ENCODE data around the gene PLEKHA3.

The PLEKHA3 gene

GRCh38 chr2:178526256-178526655 lies 46.0 kb downstream of the PLEKHA3 start:
- no peak for FAIRE-seq

GRCh38 chr2:178527592-178527991 lies 47.3 kb downstream of the PLEKHA3 start:
- no peak for FAIRE-seq

GRCh38 chr2:178528647-178529046 lies 48.4 kb downstream of the PLEKHA3 start:
- FAIRE-seq: no peak

- FAIRE-seq: no peak
These were observed 48.9 kb downstream of the PLEKHA3 start for GRCh38 chr2:178529194-178529593.

GRCh38 chr2:178530131-178530530 lies 49.9 kb downstream of the PLEKHA3 start:
- FAIRE-seq: no peak

GRCh38 chr2:178530625-178531142 lies 50.4 kb downstream of the PLEKHA3 start:
- no peak for FAIRE-seq

GRCh38 chr2:178531168-178531567 lies 50.9 kb downstream of the PLEKHA3 start:
- FAIRE-seq: no peak

- no peak for FAIRE-seq
These were observed 55.8 kb downstream of the PLEKHA3 start for GRCh38 chr2:178536037-178536436.

- FAIRE-seq: no peak
These were observed 61.9 kb downstream of the PLEKHA3 start for GRCh38 chr2:178542161-178542560.

GRCh38 chr2:178542569-178542968 lies 62.3 kb downstream of the PLEKHA3 start:
- FAIRE-seq: no peak

- no peak for FAIRE-seq
These were observed 70.1 kb downstream of the PLEKHA3 start for GRCh38 chr2:178550352-178550751.

GRCh38 chr2:178553047-178553446 lies 72.8 kb downstream of the PLEKHA3 start:
- FAIRE-seq: no peak
